HEK293T (cell line): ENCODE data around the gene SERINC3.

Source experiments
- CTCF ChIA-PET: fragments of 350-600 bp; formaldehyde crosslinking; extraction: SDS; loops from one replicate; lab custom pipeline; 2021; ENCODE audit warnings: antibody characterized with exemption, inconsistent platforms; lab: Yijun Ruan, JAX
- POLR2A ChIA-PET: fragments of 350-600 bp; formaldehyde crosslinking; extraction: SDS; loops from one replicate; lab custom pipeline; 2020; ENCODE audit warnings: antibody characterized with exemption, inconsistent platforms; lab: Yijun Ruan, JAX
- DNase-seq: peaks from one replicate; pipeline ENCODE4 v3.0.0; 2012; ENCODE audit warnings: mixed read lengths; ENCODE audit errors: extremely low spot score
- ARNT ChIP-seq: fragments of 450-650 bp; IDR thresholded peaks from 2 replicates; pipeline ENCODE4 v1.6.1; 2017; ENCODE audit warnings: mild to moderate bottlenecking
- BHLHE40 ChIP-seq: fragments of 450-650 bp; IDR thresholded peaks from 2 replicates; pipeline ENCODE4 v1.6.1; 2016; ENCODE audit warnings: mild to moderate bottlenecking, moderate library complexity, borderline replicate concordance
- CTBP1 ChIP-seq: fragments of 450-650 bp; IDR thresholded peaks from 2 replicates; pipeline ENCODE4 v1.6.1; 2016; ENCODE audit warnings: borderline replicate concordance
- ELF4 ChIP-seq: fragments of 450-650 bp; IDR thresholded peaks from 2 replicates; pipeline ENCODE4 v1.6.1; 2017; ENCODE audit warnings: antibody characterized with exemption
- FOXA1 ChIP-seq: fragments of 450-650 bp; IDR thresholded peaks from 2 replicates; pipeline ENCODE4 v1.6.1; 2016; ENCODE audit warnings: mild to moderate bottlenecking
- FOXK2 ChIP-seq: fragments of 450-650 bp; IDR thresholded peaks from 2 replicates; pipeline ENCODE4 v1.6.1; 2016; ENCODE audit warnings: mild to moderate bottlenecking
- FOXM1 ChIP-seq: fragments of 450-650 bp; IDR thresholded peaks from 2 replicates; pipeline ENCODE4 v1.6.1; 2017; ENCODE audit warnings: mild to moderate bottlenecking, borderline replicate concordance
- HDGF ChIP-seq: fragments of 450-650 bp; IDR thresholded peaks from 2 replicates; pipeline ENCODE4 v1.6.1; 2017; ENCODE audit warnings: antibody characterized with exemption, borderline replicate concordance
- L3MBTL2 ChIP-seq: fragments of 450-650 bp; conservative IDR thresholded peaks from 2 replicates; pipeline ENCODE4 v1.6.1; 2016; ENCODE audit warnings: mild to moderate bottlenecking
- LEF1 ChIP-seq: fragments of 450-650 bp; IDR thresholded peaks from 2 replicates; pipeline ENCODE4 v1.6.1; 2017; ENCODE audit warnings: mild to moderate bottlenecking, borderline replicate concordance
- NFRKB ChIP-seq: fragments of 450-650 bp; IDR thresholded peaks from 2 replicates; pipeline ENCODE4 v1.6.1; 2016; ENCODE audit warnings: mild to moderate bottlenecking, moderate library complexity
- SP1 ChIP-seq: fragments of 450-650 bp; IDR thresholded peaks from 2 replicates; pipeline ENCODE4 v1.6.1; 2017
- SUZ12 ChIP-seq: fragments of 450-650 bp; IDR thresholded peaks from 2 replicates; pipeline ENCODE4 v1.6.1; 2016; ENCODE audit warnings: mild to moderate bottlenecking
- TARDBP ChIP-seq: fragments of 450-650 bp; IDR thresholded peaks from 2 replicates; pipeline ENCODE4 v1.6.1; 2016
- ZNF384 ChIP-seq: fragments of 450-650 bp; IDR thresholded peaks from 2 replicates; pipeline ENCODE4 v1.6.1; 2016
- TF ChIP-seq, protein P1 (sequence below): fragments of 450-650 bp; IDR thresholded peaks from 2 replicates; pipeline ENCODE4 v1.6.1; 2016

Gene SERINC3

DNA sequence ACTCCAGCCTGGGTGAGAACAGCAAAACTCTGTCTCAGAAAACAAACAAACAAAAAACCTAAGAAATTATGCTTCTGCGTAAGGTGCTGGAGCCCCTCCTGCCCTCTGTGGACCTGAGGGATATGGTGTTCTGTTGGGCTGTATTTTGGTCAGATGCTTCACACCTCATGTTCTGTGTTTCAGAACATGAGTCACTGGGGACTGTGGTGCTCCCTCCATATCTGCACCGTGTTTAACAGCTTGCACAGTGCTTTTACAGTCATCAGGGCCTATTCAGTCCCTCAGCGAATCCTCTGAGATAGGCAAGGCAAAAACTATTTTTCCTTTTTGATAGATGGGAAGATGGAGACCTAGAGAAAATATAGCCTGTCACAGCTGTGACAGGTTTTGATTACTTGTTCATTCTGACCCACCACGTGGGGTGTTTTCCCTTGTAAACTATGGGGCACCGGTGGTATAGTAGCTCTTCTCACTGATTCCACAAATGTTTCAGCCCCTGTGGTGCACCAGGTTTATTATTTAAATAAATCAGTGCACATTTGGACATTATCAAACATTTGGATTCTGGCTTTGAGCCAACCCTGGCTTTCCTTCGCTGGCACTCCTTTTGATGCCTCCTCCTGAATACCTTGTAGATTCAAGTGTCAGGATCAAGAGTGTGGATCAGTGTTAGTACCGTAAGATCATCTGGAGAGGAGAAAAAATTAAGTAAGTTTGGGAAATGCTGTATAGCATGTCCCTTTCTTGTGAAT, 36.6 kb downstream of the SERINC3 start:
- DNase-seq: no peak
- CTCF ChIA-PET: no interaction called here
- TF ChIP-seq FOXA1 (no peak), CTBP1 (no peak), SP1 (no peak), ELF4 (no peak), ARNT (no peak), LEF1 (no peak), SUZ12 (no peak), ZNF384 (no peak), BHLHE40 (no peak), FOXM1 (no peak), FOXK2 (no peak), NFRKB (no peak), HDGF (no peak), TARDBP (no peak)
- TF ChIP-seq, protein P1, sequence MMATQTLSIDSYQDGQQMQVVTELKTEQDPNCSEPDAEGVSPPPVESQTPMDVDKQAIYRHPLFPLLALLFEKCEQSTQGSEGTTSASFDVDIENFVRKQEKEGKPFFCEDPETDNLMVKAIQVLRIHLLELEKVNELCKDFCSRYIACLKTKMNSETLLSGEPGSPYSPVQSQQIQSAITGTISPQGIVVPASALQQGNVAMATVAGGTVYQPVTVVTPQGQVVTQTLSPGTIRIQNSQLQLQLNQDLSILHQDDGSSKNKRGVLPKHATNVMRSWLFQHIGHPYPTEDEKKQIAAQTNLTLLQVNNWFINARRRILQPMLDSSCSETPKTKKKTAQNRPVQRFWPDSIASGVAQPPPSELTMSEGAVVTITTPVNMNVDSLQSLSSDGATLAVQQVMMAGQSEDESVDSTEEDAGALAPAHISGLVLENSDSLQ: no peak
- POLR2A ChIA-PET: interaction anchor here (1.1 kb wide), 1 partner anchor 9 kb away, joined by 4 read pairs; the partner anchor contains the start of gene TTPAL

DNA sequence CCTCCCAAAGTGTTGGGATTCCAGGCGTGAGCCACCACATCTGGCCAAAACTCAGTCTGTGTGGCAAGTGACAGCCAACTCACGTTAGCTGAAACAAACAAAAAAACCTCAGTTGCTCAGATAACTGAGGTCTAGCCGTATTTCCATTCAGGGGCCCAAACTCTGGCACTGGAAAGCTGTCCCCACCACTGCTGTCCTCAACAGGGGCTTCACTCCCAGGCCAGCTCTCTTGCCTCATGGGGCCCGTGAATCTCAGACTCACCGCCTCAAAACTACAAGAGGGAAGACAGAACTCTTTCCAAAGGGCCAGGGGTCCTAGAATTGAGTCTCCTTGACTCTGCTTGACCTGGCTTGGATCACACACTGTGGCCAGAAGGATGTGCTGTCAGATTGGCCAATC, 38.8 kb downstream of the SERINC3 start:
- ChIA-PET POLR2A (no interaction called here), CTCF (interaction anchor here (0.7 kb wide), 1 partner anchor 8 kb away, joined by 3 read pairs; no protein-coding TSS in a partner anchor)
- TF ChIP-seq L3MBTL2 (no peak), SUZ12 (no peak), FOXK2 (no peak)
- TF ChIP-seq, protein P1: no peak
- DNase-seq: no peak

DNA sequence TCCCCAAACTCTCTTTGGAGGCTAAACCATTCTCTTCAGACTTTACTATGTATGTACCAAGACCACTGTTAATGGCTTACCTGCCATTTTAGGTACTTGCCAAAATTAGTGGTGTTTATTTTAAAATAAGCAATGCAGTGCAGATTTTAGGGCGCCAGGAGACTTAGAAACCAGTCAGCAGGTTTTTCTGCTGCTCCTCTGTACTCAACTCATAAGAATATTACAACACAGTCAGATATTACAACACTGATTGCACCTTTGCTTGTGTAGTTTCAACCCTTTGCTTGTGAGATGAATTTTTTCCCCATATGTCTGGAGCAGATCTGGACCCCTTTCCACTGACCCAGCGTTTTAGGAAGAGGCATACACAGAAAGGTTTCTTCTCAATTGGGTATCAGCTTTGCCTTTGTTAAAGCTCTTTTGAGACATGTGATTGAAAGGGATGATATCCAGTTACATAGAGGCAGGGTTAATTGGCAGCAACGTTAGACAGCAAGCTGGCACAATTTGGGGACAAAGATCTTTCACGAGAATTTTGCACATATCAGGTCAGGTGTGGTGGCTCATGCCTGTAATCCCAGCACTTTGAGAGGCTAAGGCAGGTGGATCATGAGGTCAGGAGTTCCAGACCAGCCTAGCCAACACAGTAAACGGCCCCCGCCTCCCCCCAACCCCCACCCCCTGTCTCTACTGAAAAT, 40.0 kb downstream of the SERINC3 start:
- POLR2A ChIA-PET: no interaction called here
- CTCF ChIA-PET: no interaction called here
- TF ChIP-seq, protein P1: no peak
- TF ChIP-seq BHLHE40 (no peak), HDGF (no peak), CTBP1 (no peak), LEF1 (no peak), FOXM1 (no peak), SP1 (no peak), L3MBTL2 (no peak), NFRKB (no peak), FOXA1 (no peak), FOXK2 (no peak), SUZ12 (no peak)
- DNase-seq: no peak

DNA sequence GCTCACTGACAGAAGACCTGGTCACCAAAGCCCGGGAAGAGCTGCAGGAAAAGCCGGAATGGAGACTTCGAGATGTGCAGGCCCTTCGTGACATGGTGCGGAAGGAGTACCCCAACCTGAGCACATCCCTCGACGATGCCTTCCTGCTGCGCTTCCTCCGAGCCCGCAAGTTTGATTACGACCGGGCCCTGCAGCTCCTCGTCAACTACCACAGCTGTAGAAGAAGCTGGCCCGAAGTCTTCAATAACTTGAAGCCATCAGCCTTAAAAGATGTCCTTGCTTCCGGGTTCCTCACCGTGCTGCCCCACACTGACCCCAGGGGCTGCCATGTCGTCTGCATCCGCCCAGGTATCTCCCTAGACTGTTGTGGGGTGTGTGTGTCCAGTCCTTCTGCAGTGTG, 41.8 kb downstream of the SERINC3 start:
- POLR2A ChIA-PET: interaction anchor here (0.6 kb wide), 1 partner anchor 11 kb away, joined by 3 read pairs; no protein-coding TSS in a partner anchor
- CTCF ChIA-PET: no interaction called here
- DNase-seq: no peak
- TF ChIP-seq, protein P1: no peak
- TF ChIP-seq ZNF384 (no peak), ELF4 (no peak), LEF1 (no peak), FOXK2 (no peak), CTBP1 (no peak), BHLHE40 (no peak), SP1 (no peak), FOXA1 (no peak), ARNT (no peak)

DNA sequence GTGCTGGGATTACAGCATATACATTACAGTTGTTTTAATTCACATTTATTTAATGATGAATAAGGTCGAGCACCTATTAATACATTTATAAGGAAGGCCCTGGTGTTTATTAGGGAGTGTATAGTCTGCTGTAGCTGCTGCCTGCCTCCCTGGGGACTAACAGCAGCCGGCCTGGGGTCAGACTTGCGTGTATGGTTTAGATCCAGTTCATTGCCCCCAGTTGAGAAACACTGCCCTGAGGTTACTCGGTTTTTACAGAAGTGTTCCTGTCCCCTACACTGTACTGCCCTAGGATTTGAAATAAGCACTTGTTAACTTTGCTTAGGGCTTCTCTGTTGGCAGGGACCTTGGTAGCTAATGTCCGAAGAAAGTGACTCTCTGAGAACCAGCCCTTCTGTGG, 42.2 kb downstream of the SERINC3 start:
- ChIA-PET POLR2A (no interaction called here), CTCF (no interaction called here)
- no peak for DNase-seq
- TF ChIP-seq ZNF384 (no peak), BHLHE40 (no peak), FOXK2 (no peak), ARNT (no peak), TARDBP (no peak), SP1 (no peak), HDGF (no peak)
